Mesenchymal stem cell (in vitro differentiated cells and primary cell): ENCODE data around the gene DTNB.
A peak's percentile ranks its signal among the peaks of the same experiment; 100 is the strongest.
"Not testable (repeated sequence)": the region's sequence is repeated elsewhere in the genome, so short reads cannot be mapped to it uniquely, and the experiment has no call there.

Source experiments
- DNase-seq: peaks from one replicate; pipeline ENCODE4 v3.0.0-alpha.2; 2013
- H2AFZ ChIP-seq: one replicate; pipeline ENCODE4 v1.6.1; 2013; ENCODE audit warnings: low read depth, mild to moderate bottlenecking, control low read depth, inconsistent platforms, low read length, moderate library complexity
- H2AK5ac ChIP-seq: 2 replicates; pipeline ENCODE4 v1.6.1; 2013; ENCODE audit warnings: low read length, moderate library complexity, mild to moderate bottlenecking, inconsistent platforms; ENCODE audit not compliant: severe bottlenecking
- H2BK120ac ChIP-seq: one replicate; pipeline ENCODE4 v1.6.1; 2013; ENCODE audit warnings: low read depth, mild to moderate bottlenecking, inconsistent platforms, low read length, moderate library complexity
- H2BK12ac ChIP-seq, 2 experiments: one replicate each; pipeline ENCODE4 v1.6.1; 2013; ENCODE audit warnings: inconsistent platforms in 2 of 2, low read length in 2 of 2, mild to moderate bottlenecking in 2 of 2, moderate library complexity in 2 of 2, control low read depth in 1 of 2
- H2BK15ac ChIP-seq: one replicate; pipeline ENCODE4 v1.6.1; 2013; ENCODE audit warnings: mild to moderate bottlenecking, low read depth, inconsistent platforms; ENCODE audit not compliant: poor library complexity, severe bottlenecking
- H2BK5ac ChIP-seq: 2 replicates; pipeline ENCODE4 v1.6.1; 2013; ENCODE audit warnings: low read depth, mild to moderate bottlenecking, low read length, control low read depth, inconsistent platforms; ENCODE audit not compliant: poor library complexity, severe bottlenecking
- H3K14ac ChIP-seq, 2 experiments: one replicate each; pipeline ENCODE4 v1.6.1; 2013; ENCODE audit warnings: inconsistent platforms in 2 of 2, low read length in 2 of 2, control low read depth in 1 of 2, mild to moderate bottlenecking in 1 of 2, moderate library complexity in 1 of 2
- H3K18ac ChIP-seq, 2 experiments: one replicate each; pipeline ENCODE4 v1.6.1; 2013; ENCODE audit warnings: inconsistent platforms in 2 of 2, low read length in 2 of 2, control low read depth in 1 of 2, low read depth in 1 of 2, mild to moderate bottlenecking in 1 of 2
- H3K23ac ChIP-seq, 2 experiments: one replicate each; pipeline ENCODE4 v1.6.1; 2013; ENCODE audit warnings: inconsistent platforms in 2 of 2, low read length in 2 of 2, mild to moderate bottlenecking in 2 of 2, moderate library complexity in 2 of 2, control low read depth in 1 of 2
- H3K27ac ChIP-seq: 2 replicates; pipeline ENCODE4 v1.5.1; 2013; ENCODE audit warnings: mild to moderate bottlenecking, moderate library complexity, low read length, control low read depth, inconsistent platforms; ENCODE audit not compliant: poor library complexity, severe bottlenecking
- H3K27me3 ChIP-seq, 2 experiments: 2 replicates each; pipeline versions ENCODE4 v1.6.1 to v1.7.0; 2013; ENCODE audit warnings: low read length in 2 of 2, mild to moderate bottlenecking in 2 of 2, moderate library complexity in 2 of 2, control low read depth in 1 of 2, inconsistent platforms in 1 of 2; ENCODE audit not compliant: control insufficient read depth in 1 of 2, insufficient read depth in 1 of 2
- H3K36me3 ChIP-seq, 2 experiments: 2 replicates each; pipeline versions ENCODE4 v1.6.1 to v1.7.0; 2013; ENCODE audit warnings: low read length in 2 of 2, control low read depth in 1 of 2, inconsistent platforms in 1 of 2, low read depth in 1 of 2, mild to moderate bottlenecking in 1 of 2; ENCODE audit not compliant: insufficient read depth in 2 of 2, control insufficient read depth in 1 of 2
- H3K4ac ChIP-seq, 2 experiments: one replicate each; pipeline ENCODE4 v1.6.1; 2013; ENCODE audit warnings: inconsistent platforms in 2 of 2, low read length in 2 of 2, mild to moderate bottlenecking in 2 of 2, moderate library complexity in 2 of 2, control low read depth in 1 of 2, low read depth in 1 of 2
- H3K4me1 ChIP-seq: 2 replicates; pipeline ENCODE4 v1.6.1; 2013; ENCODE audit warnings: low read depth, low read length, control low read depth; ENCODE audit not compliant: control insufficient read depth, insufficient read depth
- H3K4me2 ChIP-seq: 2 replicates; pipeline ENCODE4 v1.6.1; 2013; ENCODE audit warnings: low read length, mild to moderate bottlenecking, inconsistent platforms; ENCODE audit not compliant: poor library complexity, severe bottlenecking
- H3K4me3 ChIP-seq, 2 experiments: 2 replicates each; pipeline versions ENCODE4 v1.5.1 to v1.7.0; 2013; ENCODE audit warnings: low read length in 2 of 2, mild to moderate bottlenecking in 2 of 2, control low read depth in 1 of 2, low read depth in 1 of 2; ENCODE audit not compliant: insufficient read depth in 1 of 2
- H3K79me1 ChIP-seq: replicated peaks from 2 replicates; pipeline ENCODE4 v1.6.1; 2013; ENCODE audit warnings: mild to moderate bottlenecking, control low read depth, low read length, inconsistent platforms; ENCODE audit not compliant: poor library complexity, severe bottlenecking
- H3K9ac ChIP-seq: 2 replicates; pipeline ENCODE4 v1.7.0; 2013; ENCODE audit warnings: mild to moderate bottlenecking, low read length, moderate library complexity
- H3K9me3 ChIP-seq: 2 replicates; pipeline ENCODE4 v1.7.0; 2013; ENCODE audit warnings: mild to moderate bottlenecking, low read length; ENCODE audit not compliant: control insufficient read depth
- H4K8ac ChIP-seq: one replicate; pipeline ENCODE4 v1.6.1; 2013; ENCODE audit warnings: inconsistent platforms, mild to moderate bottlenecking, low read length, moderate library complexity
- H4K91ac ChIP-seq: one replicate; pipeline ENCODE4 v1.6.1; 2013; ENCODE audit warnings: mild to moderate bottlenecking, low read length, inconsistent platforms
- WGBS: methylation state at CpG from one replicate; pipeline ENCODE4 v1.1.7; 2013; ENCODE audit warnings: mixed read lengths; 5-methylcytosine and 5-hydroxymethylcytosine counted together

DTNB gene

DNA sequence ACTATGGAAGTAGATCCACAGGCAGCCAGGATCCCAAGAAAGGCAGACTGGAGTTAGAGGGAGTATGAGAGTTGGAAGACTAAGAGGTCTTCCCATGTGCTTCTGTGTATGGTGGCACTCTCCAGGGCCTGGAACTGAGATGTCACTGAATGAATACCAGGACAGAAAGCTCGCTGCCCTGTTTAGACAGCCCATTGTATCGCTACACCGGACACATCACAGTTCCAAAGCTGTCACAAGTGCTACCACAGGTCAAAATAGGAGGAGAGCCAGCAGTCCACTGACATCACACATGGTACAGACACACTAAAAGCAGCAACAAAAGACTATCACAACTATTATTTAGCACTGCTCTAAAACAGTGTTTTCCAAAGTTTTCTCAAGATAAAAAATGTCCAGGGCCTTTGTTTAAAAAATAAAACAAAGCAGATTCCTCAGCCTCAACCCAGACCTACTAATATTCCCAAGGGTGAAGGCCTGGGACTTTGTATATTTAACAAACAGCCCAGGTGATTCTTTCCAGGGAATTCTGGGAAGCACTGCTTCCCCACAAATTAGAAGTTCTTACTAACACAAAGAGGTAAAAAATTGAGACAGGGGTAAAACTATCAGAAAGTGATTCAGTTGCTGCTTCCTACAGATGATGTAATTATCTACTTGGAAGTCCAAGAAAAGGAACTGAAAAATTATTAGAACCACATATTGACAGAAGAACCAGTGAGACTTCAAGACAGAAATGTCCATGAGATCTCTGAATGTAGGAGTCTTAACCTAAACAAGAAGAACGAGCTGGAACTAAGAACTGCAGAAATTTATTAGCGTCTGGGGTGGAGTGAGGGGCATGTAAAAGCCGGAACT, 116.0 kb downstream of the DTNB start:
- no peak overlapping the region for H3K4me2 ChIP-seq
- no peak overlapping the region for H2AK5ac ChIP-seq
- H2BK5ac ChIP-seq = no peak overlapping the region
- no peak for DNase-seq
- H3K14ac ChIP-seq = no peak overlapping the region
- H4K91ac ChIP-seq = no peak overlapping the region
- H3K4me3 ChIP-seq = no peak overlapping the region
- no peaks in the 10 kb centered on the region for H3K9me3 ChIP-seq
- H3K27ac ChIP-seq = no peak overlapping the region
- H2BK120ac ChIP-seq = no peak overlapping the region
- H4K8ac ChIP-seq = no peak overlapping the region
- no peak overlapping the region for H3K23ac ChIP-seq
- H2AFZ ChIP-seq = no peak overlapping the region
- no peaks in the 10 kb centered on the region for H3K79me1 ChIP-seq
- no peaks in the 10 kb centered on the region for H3K27me3 ChIP-seq
- H3K4ac ChIP-seq = no peak overlapping the region
- 77% methylated on average over 6 of the region's 6 CpGs for WGBS
- H3K36me3 ChIP-seq = no peaks in the 10 kb centered on the region
- no peak overlapping the region for H3K18ac ChIP-seq
- H2BK15ac ChIP-seq = no peak overlapping the region
- H3K4me1 ChIP-seq = no peaks in the 10 kb centered on the region
- no peak overlapping the region for H3K9ac ChIP-seq
- no peak overlapping the region for H2BK12ac ChIP-seq

DNA sequence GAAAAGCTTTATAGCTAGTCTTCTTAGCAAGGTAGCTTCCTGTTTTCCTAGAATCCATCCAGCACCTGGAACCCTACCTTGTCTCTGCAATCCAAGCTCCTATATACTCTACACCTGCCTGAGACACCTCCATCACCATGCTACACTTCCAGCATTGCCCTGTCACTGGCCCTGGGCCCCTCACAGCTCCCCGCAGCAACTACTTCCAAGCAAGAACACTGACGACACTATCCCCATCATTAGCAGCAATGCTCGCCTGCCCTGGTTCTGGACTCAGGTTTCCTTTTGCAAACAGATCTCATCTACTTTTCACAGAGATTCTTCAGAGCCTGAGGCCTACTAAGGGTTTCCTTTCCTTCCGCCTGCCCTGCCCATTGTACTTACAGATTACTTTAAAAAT, 121.1 kb downstream of the DTNB start:
- no peak overlapping the region for H3K23ac ChIP-seq
- 94% methylated on average over 4 of the region's 4 CpGs for WGBS
- H3K4me1 ChIP-seq = peaks cover 3% of the 10 kb centered on the region
- no peak overlapping the region for H3K27ac ChIP-seq
- H3K18ac ChIP-seq = no peak overlapping the region
- no peak overlapping the region for H2BK5ac ChIP-seq
- H3K79me1 ChIP-seq = no peaks in the 10 kb centered on the region
- no peaks in the 10 kb centered on the region for H3K9me3 ChIP-seq
- H2BK120ac ChIP-seq = no peak overlapping the region
- H3K9ac ChIP-seq = no peak overlapping the region
- H4K8ac ChIP-seq = peak overlapping the region; percentile 27
- H2BK12ac ChIP-seq = no peak overlapping the region
- no peak overlapping the region for H2AK5ac ChIP-seq
- no peak overlapping the region for H4K91ac ChIP-seq
- H3K4me3 ChIP-seq = no peak overlapping the region
- no peak overlapping the region for H3K14ac ChIP-seq
- H3K27me3 ChIP-seq = no peaks in the 10 kb centered on the region
- DNase-seq = no peak
- no peak overlapping the region for H2AFZ ChIP-seq
- no peaks in the 10 kb centered on the region for H3K36me3 ChIP-seq
- H3K4ac ChIP-seq = no peak overlapping the region
- no peak overlapping the region for H3K4me2 ChIP-seq
- H2BK15ac ChIP-seq = no peak overlapping the region

DNA sequence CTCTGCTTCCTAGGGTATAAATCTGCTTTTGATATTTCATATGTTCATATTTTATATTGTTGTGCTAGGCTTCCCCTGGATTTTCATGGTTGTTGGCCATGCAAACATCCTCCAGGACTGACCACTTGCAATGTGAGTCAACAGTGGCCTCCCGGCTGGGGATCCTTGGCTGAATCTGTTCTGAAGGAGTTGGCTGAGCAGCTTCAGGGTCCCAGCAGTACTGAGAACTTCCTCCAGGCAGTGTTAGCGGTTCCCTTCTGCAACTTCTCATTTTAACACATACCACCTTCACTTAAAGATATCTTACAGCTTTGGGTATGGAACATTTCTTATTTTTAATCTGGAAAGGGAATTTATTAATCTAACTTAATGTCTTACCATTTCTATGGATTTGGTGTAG, 122.1 kb downstream of the DTNB start:
- no peak overlapping the region for H3K4ac ChIP-seq
- H3K36me3 ChIP-seq = no peaks in the 10 kb centered on the region
- WGBS = 93% methylated on average over 1 of the region's 2 CpGs
- no peaks in the 10 kb centered on the region for H3K79me1 ChIP-seq
- H3K23ac ChIP-seq = no peak overlapping the region
- peaks cover 3% of the 10 kb centered on the region for H3K4me1 ChIP-seq
- no peak overlapping the region for H3K18ac ChIP-seq
- DNase-seq = no peak
- no peak overlapping the region for H3K14ac ChIP-seq
- no peak overlapping the region for H2AK5ac ChIP-seq
- no peak overlapping the region for H2BK120ac ChIP-seq
- H2BK5ac ChIP-seq = no peak overlapping the region
- no peaks in the 10 kb centered on the region for H3K27me3 ChIP-seq
- no peak overlapping the region for H3K4me2 ChIP-seq
- no peak overlapping the region for H4K91ac ChIP-seq
- H4K8ac ChIP-seq = no peak overlapping the region
- no peak overlapping the region for H2BK15ac ChIP-seq
- no peak overlapping the region for H3K27ac ChIP-seq
- H3K4me3 ChIP-seq = no peak overlapping the region
- H2BK12ac ChIP-seq = no peak overlapping the region
- no peak overlapping the region for H3K9ac ChIP-seq
- no peak overlapping the region for H2AFZ ChIP-seq
- no peaks in the 10 kb centered on the region for H3K9me3 ChIP-seq

DNA sequence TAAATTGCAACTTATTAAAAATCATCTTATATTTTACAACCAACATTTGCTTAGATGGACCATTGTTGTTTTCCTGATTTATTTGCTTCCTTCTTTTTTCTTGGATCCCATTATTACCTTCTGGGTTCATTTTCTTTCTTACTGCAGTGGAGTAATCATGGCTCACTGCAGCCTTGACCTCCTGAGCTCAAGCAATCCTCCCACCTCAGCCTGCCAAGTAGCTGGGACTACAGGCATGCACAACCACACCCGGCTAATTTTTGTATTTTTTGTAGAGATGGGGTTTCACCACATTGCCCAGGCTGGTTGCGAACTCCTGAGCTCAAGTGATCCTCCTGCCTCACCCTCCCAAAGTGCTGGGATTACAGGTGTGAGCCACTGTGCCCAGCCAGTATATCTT, 123.8 kb downstream of the DTNB start:
- not testable (repeated sequence) for H3K14ac ChIP-seq, DNase-seq, H2AFZ ChIP-seq, H3K4me1 ChIP-seq, H2BK12ac ChIP-seq, H3K79me1 ChIP-seq, H2BK120ac ChIP-seq, H4K91ac ChIP-seq, H3K27me3 ChIP-seq, H3K9ac ChIP-seq, H4K8ac ChIP-seq, H2BK5ac ChIP-seq, H3K9me3 ChIP-seq, H3K18ac ChIP-seq, H2AK5ac ChIP-seq, H3K36me3 ChIP-seq, H3K23ac ChIP-seq, H3K4ac ChIP-seq, H3K27ac ChIP-seq, H3K4me3 ChIP-seq, H2BK15ac ChIP-seq, H3K4me2 ChIP-seq
- WGBS = 86% methylated on average over 2 of the region's 2 CpGs
